Non-pigmented ciliary epithelial cell (primary cell): ENCODE results near the gene ARID3C.

Experiments
- DNase-seq: peaks from one replicate; pipeline ENCODE4 v3.0.0-alpha.2; 2010; ENCODE audit warnings: low read depth

Gene ARID3C

GRCh38 chr9:34628656-34629490 is at the start of gene ARID3C:
ARID3C (minus strand) TSS chr9:34629066; CDS start chr9:34628014, 1,052 bp downstream.
- no peak for DNase-seq

GRCh38 chr9:34675869-34676268 is 47.0 kb upstream of the ARID3C start:
- DNase-seq, result no peak

GRCh38 chr9:34675048-34675714 is 46.3 kb upstream of the ARID3C start:
- no peak for DNase-seq

- no peak for DNase-seq
Measured at GRCh38 chr9:34674440-34674839, 45.6 kb upstream of the ARID3C start.

- DNase-seq, result no peak
Measured at GRCh38 chr9:34671307-34671706, 42.4 kb upstream of the ARID3C start.

- no peak for DNase-seq
Measured at GRCh38 chr9:34669809-34670562, 41.1 kb upstream of the ARID3C start.

GRCh38 chr9:34665381-34666250 is 36.8 kb upstream of the ARID3C start:
- DNase-seq, result peak; percentile 78

- no peak for DNase-seq
Measured at GRCh38 chr9:34665067-34665380, 36.2 kb upstream of the ARID3C start.

GRCh38 chr9:34664281-34665066 is 35.6 kb upstream of the ARID3C start:
- no peak for DNase-seq

GRCh38 chr9:34663303-34663605 is 34.4 kb upstream of the ARID3C start:
- DNase-seq, result no peak

GRCh38 chr9:34662526-34663302 is 33.8 kb upstream of the ARID3C start, which contains the start of gene CCL27:
CCL27 (minus strand) TSS chr9:34662657; CDS start chr9:34662633, 24 bp downstream.
- no peak for DNase-seq

- no peak for DNase-seq
Measured at GRCh38 chr9:34659592-34660253, 30.9 kb upstream of the ARID3C start.

- DNase-seq, result no peak
Measured at GRCh38 chr9:34658461-34658860, 29.6 kb upstream of the ARID3C start.

- no peak for DNase-seq
Measured at GRCh38 chr9:34656992-34657391, 28.1 kb upstream of the ARID3C start.

GRCh38 chr9:34655394-34655793 is 26.5 kb upstream of the ARID3C start:
- DNase-seq, result no peak

- DNase-seq, result no peak
Measured at GRCh38 chr9:34654323-34655051, 25.6 kb upstream of the ARID3C start.

- no peak for DNase-seq
Measured at GRCh38 chr9:34653151-34654072, 24.5 kb upstream of the ARID3C start.

GRCh38 chr9:34652602-34653000 is 23.7 kb upstream of the ARID3C start:
- no peak for DNase-seq
